ENCODE data around the gene NCAM1. TPM values are rescaled to one million over a fixed set of nuclear protein-coding genes. Genes with fewer than 3 reads are reported as not detected.

Gene NCAM1
- total and polyA plus RNA-seq, 5 experiments from 2014 or later: 0.08 to 0.98 (median 0.60) TPM; not detected in 2

DNA sequence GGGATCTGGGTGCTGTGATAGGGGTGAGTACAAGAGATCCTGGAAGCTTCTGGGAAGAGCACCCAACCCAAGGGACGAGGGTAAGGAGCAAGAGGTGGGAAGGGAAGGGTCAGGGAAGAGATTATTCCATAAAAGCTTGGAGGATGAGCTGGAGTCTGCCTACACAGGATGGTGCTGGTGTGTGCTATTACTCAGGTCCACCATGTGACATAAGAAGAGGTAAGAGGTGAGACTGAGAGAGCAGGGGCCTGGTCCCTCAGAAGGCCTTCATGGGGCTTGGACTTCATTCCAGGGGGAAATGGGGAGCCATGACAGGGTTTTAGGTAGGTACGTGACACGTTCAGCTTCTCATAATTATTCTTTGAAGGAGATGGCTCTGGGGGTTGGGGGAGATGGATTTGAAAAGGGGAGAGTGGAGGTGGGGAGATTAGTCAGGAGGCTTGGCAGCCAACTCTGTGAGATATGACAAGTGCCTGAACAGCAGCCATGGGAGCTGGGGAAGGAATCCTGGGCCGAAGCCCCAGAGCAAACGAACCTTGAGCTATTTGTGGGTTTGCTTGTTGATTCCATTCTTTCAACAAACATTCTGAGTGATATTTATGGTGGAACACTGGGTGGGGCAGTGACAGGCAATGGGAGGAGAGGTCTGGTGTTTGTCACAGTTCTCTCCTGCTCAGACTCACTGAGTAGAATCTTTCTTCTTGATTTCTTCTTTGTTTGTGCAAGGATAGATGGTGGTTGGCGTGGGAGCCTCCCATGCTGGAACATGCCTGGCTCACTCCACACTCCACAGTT lies 11.2 kb upstream of the NCAM1 start:
- H3K4me1 Mint-ChIP-seq: no peaks in the 10 kb centered on the region
- ATAC-seq (no peak), DNase-seq (no peak)
- POLR2A ChIA-PET: no interaction called here
- H3K4me3 Mint-ChIP-seq: no peak overlapping the region
- H3K27ac Mint-ChIP-seq: no peak overlapping the region
- H3K36me3 Mint-ChIP-seq: peaks cover 0 to 8% (median 0%) of the 10 kb centered on the region in 3 donors
- H3K27me3 Mint-ChIP-seq: peaks cover 24 to 86% (median 33%) of the 10 kb centered on the region in 5 donors
- H3K9me3 Mint-ChIP-seq: peaks cover 0 to 27% (median 2%) of the 10 kb centered on the region in 9 donors

DNA sequence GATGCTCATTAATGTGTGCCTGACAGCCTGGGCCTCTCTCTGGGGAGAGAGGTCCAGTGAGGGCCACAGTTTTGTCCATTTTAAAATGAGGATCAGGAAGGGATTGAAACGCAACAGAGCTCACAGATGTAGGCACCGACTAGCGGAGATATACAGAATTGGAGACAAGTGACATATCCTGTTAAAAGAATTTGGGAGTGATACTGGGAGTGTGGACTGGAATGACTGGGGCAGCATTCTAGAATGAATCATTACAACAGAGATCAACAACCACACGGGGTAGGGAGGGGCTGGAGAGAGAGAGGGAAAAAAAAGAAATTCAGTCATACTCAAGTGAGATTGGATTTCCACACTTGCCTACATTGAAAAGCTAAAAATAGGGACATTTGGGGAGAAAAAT lies 2.5 kb upstream of the NCAM1 start:
- H3K36me3 Mint-ChIP-seq: peaks cover 0 to 3% (median 2%) of the 10 kb centered on the region in 3 donors
- ATAC-seq: no peak
- DNase-seq: no peak
- H3K4me1 Mint-ChIP-seq: peaks cover 2 to 19% (median 15%) of the 10 kb centered on the region in 4 donors
- H3K9me3 Mint-ChIP-seq: peaks cover 0 to 14% (median 6%) of the 10 kb centered on the region in 9 donors
- POLR2A ChIA-PET: no interaction called here
- peaks cover 38 to 76% (median 49%) of the 10 kb centered on the region in 5 donors for H3K27me3 Mint-ChIP-seq
- no peak overlapping the region for H3K4me3 Mint-ChIP-seq
- H3K27ac Mint-ChIP-seq: no peak overlapping the region

DNA sequence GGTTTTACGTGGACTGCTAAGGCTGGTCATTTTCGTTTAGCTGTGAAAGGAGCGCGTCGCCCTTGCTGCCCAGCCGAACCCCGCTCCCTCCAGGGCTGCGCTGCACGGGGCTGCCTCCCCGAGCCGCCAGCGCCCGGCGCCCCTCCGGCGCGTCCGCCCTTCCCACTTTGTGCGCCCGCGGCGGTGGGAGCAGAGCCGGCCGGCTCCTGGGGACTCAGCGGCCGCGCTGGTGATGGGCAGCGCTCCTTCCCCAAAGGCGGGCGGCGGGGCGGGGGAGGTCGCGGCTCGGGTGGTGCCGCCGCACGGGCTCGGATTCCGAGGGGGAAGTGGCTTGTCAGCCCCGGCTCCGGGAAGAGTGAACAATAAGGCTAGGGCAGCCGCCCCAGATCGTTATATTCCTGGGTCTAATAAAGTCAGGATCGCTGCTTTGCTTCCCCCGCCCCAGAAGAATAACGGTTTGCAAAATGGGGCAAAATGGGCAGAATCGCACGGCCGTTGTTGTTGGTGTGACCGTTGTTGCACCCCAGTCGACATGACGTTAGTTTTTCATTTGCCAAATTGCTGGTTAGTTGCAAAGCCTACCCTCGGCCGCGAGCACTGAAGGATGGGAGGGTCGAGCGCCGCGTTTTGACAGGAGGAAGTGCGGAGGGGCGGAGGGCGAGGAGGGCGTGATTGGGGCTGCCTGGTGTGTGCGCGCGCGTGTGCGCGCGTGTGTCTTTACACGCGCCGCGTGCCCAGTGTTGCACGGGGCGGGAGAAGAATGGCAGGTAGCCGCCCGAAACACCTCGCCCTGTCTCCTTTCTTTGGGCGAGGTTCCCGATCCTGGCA lies 745 bp downstream of the NCAM1 start:
- peak in 1 of 10 donors; percentile 2 for DNase-seq
- Mint-ChIP-seq H3K9me3 (peaks cover 0 to 14% (median 0%) of the 10 kb centered on the region in 9 donors), H3K27ac (peak overlapping the region in 1 of 10 donors; percentile 20), H3K36me3 (peaks cover 0 to 4% (median 3%) of the 10 kb centered on the region in 3 donors), H3K27me3 (peaks cover 42 to 86% (median 56%) of the 10 kb centered on the region in 5 donors), H3K4me1 (peaks cover 2 to 20% (median 17%) of the 10 kb centered on the region in 4 donors), H3K4me3 (peak overlapping the region; percentile 69 to 89 (median 86))
- peak in 1 of 2 donors; percentile 20 for ATAC-seq
- POLR2A ChIA-PET: no interaction called here

DNA sequence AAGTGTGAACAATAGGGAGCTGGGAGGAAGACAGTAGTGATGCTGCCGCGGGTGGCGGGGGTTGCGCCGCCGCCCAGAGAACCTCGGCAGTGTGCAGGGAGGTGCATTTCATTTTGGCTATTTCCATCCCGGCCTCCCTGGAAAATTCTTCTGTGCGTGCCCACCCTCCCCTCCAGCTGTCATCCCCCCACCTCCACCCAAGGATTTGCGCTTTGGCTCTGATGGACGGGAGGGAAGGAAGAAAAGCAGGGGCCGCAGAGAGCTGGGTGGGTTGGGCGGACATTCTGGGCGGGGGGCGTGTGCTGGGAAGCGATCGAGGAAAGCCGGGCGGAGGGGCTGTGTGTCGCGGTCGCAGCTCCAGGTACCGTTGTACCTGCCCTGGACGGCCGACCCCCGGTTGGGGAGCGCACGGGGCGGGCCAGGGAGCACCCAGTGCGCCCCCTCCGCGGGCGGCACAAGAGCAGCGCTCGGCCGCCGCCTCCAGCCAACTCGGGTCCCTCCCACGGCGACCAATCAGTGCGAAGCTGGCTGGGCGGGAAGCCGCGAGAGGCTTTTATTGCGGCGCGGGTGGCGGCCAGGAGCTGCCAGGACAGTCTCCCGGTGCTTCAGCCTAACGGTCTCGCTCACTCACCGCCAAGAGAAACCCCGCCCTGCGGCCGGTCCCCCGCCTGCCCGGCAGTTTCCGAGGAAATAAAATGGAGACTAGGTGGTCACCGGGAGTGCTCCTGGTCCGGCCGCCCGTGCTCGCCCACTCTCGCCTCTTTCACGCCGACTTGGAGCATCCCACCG lies 1.6 kb downstream of the NCAM1 start:
- peak overlapping the region in 1 of 10 donors; percentile 20 for H3K27ac Mint-ChIP-seq
- no peak for ATAC-seq
- H3K27me3 Mint-ChIP-seq: peaks cover 41 to 85% (median 57%) of the 10 kb centered on the region in 5 donors
- no peak for DNase-seq
- peak overlapping the region in 9 of 10 donors; percentile 65 to 89 (median 87) for H3K4me3 Mint-ChIP-seq
- POLR2A ChIA-PET: no interaction called here
- H3K9me3 Mint-ChIP-seq: peaks cover 0 to 11% (median 0%) of the 10 kb centered on the region in 9 donors
- H3K36me3 Mint-ChIP-seq: peaks cover 0 to 7% (median 3%) of the 10 kb centered on the region in 3 donors
- H3K4me1 Mint-ChIP-seq: peaks cover 2 to 20% (median 17%) of the 10 kb centered on the region in 4 donors

DNA sequence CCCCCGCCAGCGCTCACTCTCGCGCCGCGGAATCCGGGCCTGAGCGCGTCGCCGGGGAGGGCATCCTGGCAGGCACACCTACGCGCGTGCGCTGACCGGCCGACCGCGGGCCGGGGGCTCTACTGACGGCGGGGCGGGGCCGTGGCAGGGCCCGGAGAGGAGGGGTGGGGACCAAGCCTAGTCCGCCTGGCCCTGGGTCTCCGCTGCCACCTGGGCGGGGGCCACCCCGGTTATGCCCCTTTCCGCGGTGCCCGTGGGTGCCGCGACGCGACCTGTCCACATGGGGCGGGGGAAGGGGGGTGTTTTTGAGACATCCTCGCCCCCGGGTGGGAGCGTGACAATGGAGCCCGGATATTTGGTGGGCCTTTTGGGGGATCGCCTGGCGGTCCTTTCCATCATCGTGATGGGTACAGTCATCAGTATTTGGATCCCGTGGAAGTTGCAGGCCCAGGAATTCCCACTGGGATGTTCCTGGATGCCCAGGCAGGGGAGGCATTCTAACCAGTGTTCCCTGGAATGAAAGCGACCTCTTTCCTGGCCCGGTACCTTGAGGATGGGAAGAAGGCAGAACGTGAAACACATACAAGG lies 2.2 kb downstream of the NCAM1 start:
- Mint-ChIP-seq H3K27me3 (peaks cover 35 to 78% (median 50%) of the 10 kb centered on the region in 5 donors), H3K4me3 (peak overlapping the region in 8 of 10 donors; percentile 7 to 87 (median 51)), H3K27ac (peak overlapping the region in 1 of 10 donors; percentile 29), H3K4me1 (peaks cover 2 to 20% (median 17%) of the 10 kb centered on the region in 4 donors), H3K9me3 (peaks cover 0 to 9% (median 0%) of the 10 kb centered on the region in 9 donors), H3K36me3 (peaks cover 0 to 7% (median 3%) of the 10 kb centered on the region in 3 donors)
- POLR2A ChIA-PET: no interaction called here
- DNase-seq: no peak
- ATAC-seq: no peak

DNA sequence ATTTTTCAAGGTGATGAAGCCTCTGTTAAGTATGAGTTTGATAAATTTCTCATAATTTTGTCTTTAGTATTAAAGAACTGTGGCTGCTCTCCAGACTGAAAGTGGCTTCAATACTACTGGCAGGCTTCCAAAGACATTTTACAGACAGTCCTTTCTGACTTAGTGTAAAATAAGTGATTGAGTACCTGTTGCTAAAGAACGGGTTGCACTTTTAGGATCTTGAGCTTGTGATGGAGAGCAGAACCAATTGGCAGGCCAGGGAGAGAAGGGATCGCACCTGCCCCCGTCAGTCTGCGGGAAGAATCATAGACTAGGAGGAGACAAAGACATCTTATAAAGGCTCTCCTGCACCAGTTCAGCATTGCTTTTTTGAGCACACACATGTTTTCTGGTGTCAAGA lies 4.4 kb downstream of the NCAM1 start:
- POLR2A ChIA-PET: no interaction called here
- peaks cover 34 to 58% (median 39%) of the 10 kb centered on the region in 5 donors for H3K27me3 Mint-ChIP-seq
- ATAC-seq (no peak), DNase-seq (no peak)
- H3K27ac Mint-ChIP-seq: no peak overlapping the region
- H3K36me3 Mint-ChIP-seq: peaks cover 0 to 7% (median 3%) of the 10 kb centered on the region in 3 donors
- H3K4me3 Mint-ChIP-seq: no peak overlapping the region
- H3K9me3 Mint-ChIP-seq: peaks cover 0 to 4% (median 0%) of the 10 kb centered on the region in 9 donors
- peaks cover 2 to 22% (median 15%) of the 10 kb centered on the region in 4 donors for H3K4me1 Mint-ChIP-seq

DNA sequence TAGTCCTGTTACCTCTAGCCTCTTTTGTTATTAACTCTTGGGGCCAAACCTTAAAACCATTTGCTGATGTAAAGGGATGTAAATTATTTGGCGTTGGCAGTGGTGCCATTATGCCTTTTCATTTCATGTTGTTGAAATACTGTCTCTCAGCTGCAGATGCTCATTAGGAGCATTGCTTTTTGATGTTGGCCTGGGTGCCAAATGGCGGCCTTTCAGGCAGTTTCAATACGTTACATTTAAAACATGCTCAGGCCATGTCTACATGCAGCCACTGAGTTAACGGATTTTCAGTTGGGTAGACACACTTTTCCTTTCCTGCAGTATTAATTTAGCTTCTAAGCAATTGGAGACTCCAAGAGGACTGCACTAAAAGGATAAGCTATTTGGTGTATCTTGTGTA lies 5.3 kb downstream of the NCAM1 start:
- DNase-seq: no peak
- peaks cover 0 to 4% (median 0%) of the 10 kb centered on the region in 9 donors for H3K9me3 Mint-ChIP-seq
- no peak overlapping the region for H3K27ac Mint-ChIP-seq
- POLR2A ChIA-PET: no interaction called here
- peaks cover 30 to 49% (median 32%) of the 10 kb centered on the region in 5 donors for H3K27me3 Mint-ChIP-seq
- H3K4me3 Mint-ChIP-seq: no peak overlapping the region
- ATAC-seq: no peak
- H3K4me1 Mint-ChIP-seq: peaks cover 2 to 14% (median 9%) of the 10 kb centered on the region in 4 donors
- peaks cover 0 to 7% (median 3%) of the 10 kb centered on the region in 3 donors for H3K36me3 Mint-ChIP-seq

DNA sequence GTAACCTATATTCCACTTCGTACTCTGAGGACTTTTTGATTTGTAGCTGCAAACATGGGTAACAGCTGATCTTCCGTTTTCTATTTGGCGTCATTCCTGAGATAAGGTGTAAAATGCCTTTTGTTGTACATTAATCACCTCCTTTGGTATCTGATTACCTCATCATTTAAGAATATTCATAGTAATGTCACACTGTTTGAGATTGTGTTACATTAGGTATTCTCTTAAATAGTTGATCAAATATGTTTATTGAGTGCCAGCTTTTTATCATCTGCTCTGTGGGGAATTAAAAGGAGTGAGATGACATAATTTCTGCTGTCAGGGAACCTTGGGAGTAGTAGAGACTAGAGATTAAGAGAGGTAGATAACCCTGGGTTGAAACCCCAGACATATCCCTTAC lies 5.9 kb downstream of the NCAM1 start:
- no peak overlapping the region for H3K4me3 Mint-ChIP-seq
- DNase-seq (no peak), ATAC-seq (no peak)
- H3K9me3 Mint-ChIP-seq: peaks cover 0 to 4% (median 0%) of the 10 kb centered on the region in 9 donors
- peaks cover 29 to 44% (median 31%) of the 10 kb centered on the region in 5 donors for H3K27me3 Mint-ChIP-seq
- H3K4me1 Mint-ChIP-seq: peaks cover 1 to 13% (median 7%) of the 10 kb centered on the region in 4 donors
- POLR2A ChIA-PET: no interaction called here
- no peak overlapping the region for H3K27ac Mint-ChIP-seq
- H3K36me3 Mint-ChIP-seq: peaks cover 0 to 7% (median 2%) of the 10 kb centered on the region in 3 donors

DNA sequence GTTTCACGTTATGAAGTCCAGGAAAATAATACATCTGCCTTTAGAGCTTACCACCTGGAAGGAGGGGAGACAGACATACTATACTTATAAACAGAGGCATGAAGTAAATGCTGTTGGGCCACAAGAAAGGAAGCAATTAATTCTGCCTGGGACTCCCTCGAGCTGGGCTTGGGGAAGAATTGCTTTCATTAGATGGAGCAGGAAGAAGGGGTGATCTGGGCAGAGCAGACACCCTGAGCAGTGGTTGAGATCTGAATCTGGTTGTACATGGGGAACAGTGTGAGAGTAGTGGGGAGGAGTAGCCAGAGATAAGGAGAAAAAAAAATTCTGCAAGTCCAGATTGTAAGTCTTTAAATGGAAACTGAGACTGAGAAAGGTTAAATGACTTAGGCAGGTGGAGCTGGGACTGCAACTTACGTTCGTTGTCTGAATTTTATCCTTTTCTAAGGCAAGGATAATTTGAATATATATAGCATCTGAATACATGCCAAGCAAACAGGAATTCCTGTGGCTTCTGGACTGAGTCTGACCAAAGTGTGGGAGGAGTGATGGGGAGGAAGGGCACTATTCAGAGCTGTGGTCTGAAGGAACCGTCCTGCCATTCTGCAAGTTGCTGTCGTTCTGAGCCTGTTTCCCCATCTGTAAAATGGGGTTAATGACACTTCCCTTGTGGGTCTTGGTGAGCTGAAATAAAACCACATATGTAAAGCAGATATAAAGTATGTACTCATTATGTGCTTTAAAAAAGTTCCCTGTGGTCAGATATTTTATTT lies 7.9 kb downstream of the NCAM1 start:
- H3K4me3 Mint-ChIP-seq: no peak overlapping the region
- H3K36me3 Mint-ChIP-seq: peaks cover 0 to 7% (median 0%) of the 10 kb centered on the region in 3 donors
- H3K9me3 Mint-ChIP-seq: peaks cover 0 to 4% (median 0%) of the 10 kb centered on the region in 9 donors
- peaks cover 18 to 30% (median 22%) of the 10 kb centered on the region in 5 donors for H3K27me3 Mint-ChIP-seq
- DNase-seq (no peak), ATAC-seq (no peak)
- peaks cover 0 to 4% (median 0%) of the 10 kb centered on the region in 4 donors for H3K4me1 Mint-ChIP-seq
- POLR2A ChIA-PET: no interaction called here
- H3K27ac Mint-ChIP-seq: no peak overlapping the region

DNA sequence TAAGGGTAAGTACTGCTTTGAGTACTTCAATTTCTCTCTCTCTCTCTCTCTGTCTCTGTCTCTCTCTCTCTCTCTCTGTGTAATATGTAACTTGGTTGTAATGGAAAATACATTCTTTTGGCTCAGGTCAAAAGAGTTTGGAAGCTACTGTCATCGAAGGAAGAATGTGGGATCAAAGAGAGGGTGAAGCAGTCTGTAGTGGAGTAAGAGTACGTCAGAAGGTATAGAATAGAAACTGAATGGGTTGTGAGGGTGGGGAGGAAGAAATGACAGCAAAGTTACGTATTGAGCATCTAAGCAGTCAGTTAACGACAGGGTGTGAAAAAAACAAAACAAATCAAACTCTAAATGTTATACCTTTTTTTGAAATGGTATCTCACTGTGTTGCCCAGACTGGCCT lies 10.0 kb downstream of the NCAM1 start:
- Mint-ChIP-seq H3K27me3 (peaks cover 9 to 21% (median 12%) of the 10 kb centered on the region in 5 donors), H3K4me3 (no peak overlapping the region), H3K9me3 (peaks cover 0 to 6% (median 0%) of the 10 kb centered on the region in 9 donors), H3K27ac (no peak overlapping the region), H3K4me1 (peaks cover 0 to 2% (median 0%) of the 10 kb centered on the region in 4 donors), H3K36me3 (peaks cover 0 to 4% (median 0%) of the 10 kb centered on the region in 3 donors)
- ATAC-seq (no peak), DNase-seq (no peak)
- POLR2A ChIA-PET: no interaction called here

DNA sequence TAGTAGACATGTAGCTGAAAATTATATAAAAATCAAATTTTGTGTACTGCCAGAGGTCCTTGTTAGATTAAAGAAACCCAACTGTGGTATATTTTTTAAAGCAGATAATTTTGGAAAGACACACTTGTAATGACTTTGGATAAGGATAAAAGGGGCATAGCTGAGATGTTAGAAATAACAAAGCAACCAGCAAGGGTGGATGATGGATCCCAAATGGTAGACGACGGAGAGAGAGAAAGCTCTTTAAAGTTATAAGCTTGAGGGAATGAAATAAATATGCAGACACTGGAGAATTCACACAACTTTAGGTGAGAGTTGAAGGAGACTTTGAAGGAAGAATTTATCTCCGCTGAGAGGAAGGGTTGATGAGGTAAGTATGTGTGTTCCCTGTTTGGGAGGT lies 10.6 kb downstream of the NCAM1 start:
- Mint-ChIP-seq H3K4me3 (no peak overlapping the region), H3K27me3 (peaks cover 9 to 24% (median 12%) of the 10 kb centered on the region in 5 donors), H3K9me3 (peaks cover 0 to 6% (median 0%) of the 10 kb centered on the region in 9 donors), H3K36me3 (peaks cover 0 to 4% (median 0%) of the 10 kb centered on the region in 3 donors), H3K4me1 (peaks cover 0 to 2% (median 0%) of the 10 kb centered on the region in 4 donors), H3K27ac (no peak overlapping the region)
- POLR2A ChIA-PET: no interaction called here
- ATAC-seq (no peak), DNase-seq (no peak)

Measured in naive thymus-derived CD8-positive, alpha-beta T cell (primary cell).